Hematopoietic multipotent progenitor cell treated with erythropoietin and hydrocortisone succinate and interleukin-3 and kit ligand, for 4 days (in vitro differentiated cells): Measurements from ENCODE around the gene PRRC2C.
"Not testable (repeated sequence)": the region's sequence is repeated elsewhere in the genome, so short reads cannot be mapped to it uniquely, and the experiment has no call there.

Source experiments
- DNase-seq: peaks from one replicate; pipeline ENCODE4 v3.0.0-alpha.2; 2015

The PRRC2C gene

DNA sequence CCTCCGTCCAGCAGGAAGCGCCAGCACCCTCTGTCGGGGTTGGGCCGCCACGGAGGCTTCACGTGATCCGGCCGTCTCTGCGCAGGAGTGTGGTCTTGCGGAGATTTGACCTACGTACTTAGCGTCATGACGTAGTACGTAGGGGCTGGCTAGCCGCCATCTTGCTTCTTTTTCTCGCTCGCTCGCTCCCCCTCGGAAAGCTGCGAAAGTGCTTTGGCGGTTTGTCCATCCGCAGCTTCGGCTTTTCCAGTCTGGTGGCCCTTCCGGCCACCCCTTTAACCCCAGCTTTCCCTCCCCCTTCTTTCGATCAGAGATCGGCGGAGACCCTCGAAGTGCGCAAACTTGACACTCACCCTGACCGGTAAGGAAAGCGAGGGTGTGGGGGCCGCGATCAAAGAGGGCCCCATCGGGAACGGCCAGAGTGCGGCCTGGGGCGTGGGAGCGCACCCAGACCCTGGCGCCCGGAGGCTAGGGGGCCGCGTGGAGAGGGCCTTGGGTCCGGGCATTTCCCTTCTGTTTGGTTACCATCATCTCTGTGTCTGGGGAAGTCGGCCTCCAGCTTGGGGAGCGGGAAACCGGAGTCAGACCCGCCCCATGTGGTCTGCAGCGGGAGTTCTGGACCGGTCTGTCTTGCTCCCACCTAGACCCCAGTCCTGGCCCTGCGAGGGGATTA, at the start of gene PRRC2C:
TSS of gene PRRC2C (plus strand) at position 156 of the 673 bp plus-strand sequence. CDS start 26,559 bp downstream, outside the sequence.
- DNase-seq = peak; percentile 99

- no peak for DNase-seq
These were observed 46.9 kb upstream of the PRRC2C start for GRCh38 chr1:171438441-171438840.

DNA sequence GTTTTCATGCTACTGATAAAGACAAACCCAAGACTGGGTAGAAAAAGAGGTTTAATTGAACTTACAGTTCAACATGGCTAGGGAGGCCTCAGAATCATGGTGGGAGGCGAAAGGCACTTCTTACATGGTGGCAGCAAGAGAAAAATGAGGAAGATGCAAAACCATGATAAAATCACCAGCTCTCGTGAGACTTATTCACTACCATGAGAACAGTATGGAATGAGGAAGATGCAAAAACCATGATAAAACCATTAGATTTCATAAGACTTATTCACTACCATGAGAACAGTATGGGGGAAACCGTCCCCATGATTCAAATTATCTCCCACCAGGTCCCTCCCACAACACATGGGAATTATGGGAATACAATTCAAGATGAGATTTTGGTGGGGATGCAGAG, 45.1 kb upstream of the PRRC2C start:
- not testable (repeated sequence) for DNase-seq

GRCh38 chr1:171441278-171441895, 43.9 kb upstream of the PRRC2C start:
- not testable (repeated sequence) for DNase-seq

DNA sequence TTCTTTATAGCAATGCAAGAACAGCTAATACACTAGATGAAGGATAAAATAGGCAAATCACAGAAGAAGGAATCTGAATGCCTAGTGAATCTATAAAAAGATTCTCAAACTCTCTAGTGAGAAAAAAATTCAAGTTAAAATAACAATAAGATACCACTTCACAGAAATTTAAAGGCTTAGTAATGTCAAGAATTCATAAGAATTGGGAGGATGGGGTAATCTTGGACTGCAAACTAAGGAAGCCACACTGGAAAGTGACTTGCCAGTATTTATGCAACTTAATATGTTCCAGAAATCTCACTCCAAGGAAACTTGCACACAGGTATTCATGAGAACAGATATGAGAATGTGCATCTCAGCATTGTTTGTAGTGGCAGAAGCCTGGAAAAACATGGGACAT, 38.9 kb upstream of the PRRC2C start:
- DNase-seq = no peak

DNA sequence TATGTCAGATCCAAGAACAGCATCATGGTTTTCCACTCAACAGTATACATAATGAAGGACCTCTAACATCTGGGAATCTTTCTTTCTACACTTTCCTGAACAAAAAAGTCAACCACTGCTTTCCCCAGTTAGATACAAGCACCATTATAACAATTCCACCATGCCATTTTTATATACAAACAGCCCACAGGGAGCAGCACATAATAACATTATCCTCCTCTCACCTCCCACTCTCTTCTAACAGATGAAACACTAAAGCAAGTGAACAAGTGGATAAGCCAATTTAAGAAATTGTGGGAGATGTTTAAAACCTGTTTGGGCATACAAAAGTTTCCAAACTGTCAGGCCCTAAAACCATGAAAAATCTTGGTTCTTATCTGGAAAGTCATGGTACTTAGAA, 29.4 kb upstream of the PRRC2C start:
- DNase-seq = no peak

DNA sequence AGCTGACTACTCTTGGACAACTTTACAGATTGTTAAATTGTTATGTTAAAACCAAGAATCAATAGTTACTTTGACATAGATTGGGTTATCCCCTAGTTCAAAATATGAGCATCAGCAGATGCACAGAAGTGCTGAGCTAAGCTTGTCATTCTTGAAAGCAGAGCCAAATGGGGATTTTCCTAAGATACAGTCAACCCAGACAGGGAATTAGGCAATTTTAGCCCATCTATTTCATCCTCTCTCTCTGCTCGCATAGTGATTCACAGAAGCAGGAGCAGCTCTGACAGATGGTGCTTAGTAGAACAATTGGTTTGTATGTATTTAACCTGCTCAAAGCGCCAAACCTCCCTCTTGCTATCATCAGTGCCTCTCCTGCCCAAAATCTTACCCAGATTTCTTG, 27.9 kb upstream of the PRRC2C start:
- DNase-seq = no peak

GRCh38 chr1:171460018-171460620, 25.2 kb upstream of the PRRC2C start:
- DNase-seq = no peak

GRCh38 chr1:171467626-171468025, 17.7 kb upstream of the PRRC2C start:
- DNase-seq = no peak

DNA sequence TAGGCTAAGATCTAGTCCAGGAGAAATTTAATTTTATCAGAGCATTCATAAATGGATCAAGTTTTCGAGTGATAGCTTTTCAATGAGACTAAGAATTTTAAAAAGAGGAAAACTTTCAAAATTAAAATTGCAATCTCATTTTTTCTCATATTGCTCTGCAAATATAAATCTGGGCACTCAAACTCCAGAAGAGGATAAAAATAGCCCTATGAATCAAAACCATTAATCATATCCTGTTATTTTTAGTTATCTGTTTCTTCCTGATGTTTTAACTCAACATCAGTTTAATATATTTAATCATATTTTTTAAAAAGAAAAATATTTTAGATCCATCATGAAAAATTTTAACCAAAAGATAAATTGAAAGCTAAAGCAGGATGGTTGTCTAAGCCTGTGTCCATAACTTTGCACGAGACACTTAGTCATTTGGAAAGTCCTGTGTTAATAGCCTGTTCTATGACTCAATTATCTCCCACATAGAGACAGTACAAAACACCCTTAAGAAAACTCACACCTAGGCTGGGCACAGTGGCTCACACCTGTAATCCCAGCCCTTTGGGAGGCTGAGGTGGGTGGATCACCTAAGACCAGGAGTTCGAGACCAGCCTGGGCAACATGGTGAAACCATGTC, 17.1 kb upstream of the PRRC2C start:
- no peak for DNase-seq

DNA sequence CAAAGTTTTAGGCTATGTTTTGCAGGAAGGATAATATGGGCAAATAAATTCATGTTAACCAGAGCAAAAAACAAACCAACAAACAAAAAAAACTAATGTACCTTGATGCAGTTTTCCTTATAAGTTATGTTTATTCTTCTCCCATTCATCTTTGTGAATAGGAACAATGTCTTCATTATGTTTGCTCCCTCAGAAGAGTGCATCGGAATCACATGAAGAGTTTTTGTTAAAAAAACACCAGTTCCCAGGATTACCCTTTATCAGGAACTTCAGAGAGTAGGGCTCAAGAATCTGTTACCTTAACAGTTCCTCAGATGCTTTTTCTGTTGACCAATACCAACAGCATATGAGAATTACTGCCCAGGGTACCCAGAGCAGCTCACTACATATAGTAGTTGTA, 14.6 kb upstream of the PRRC2C start:
- no peak for DNase-seq

DNA sequence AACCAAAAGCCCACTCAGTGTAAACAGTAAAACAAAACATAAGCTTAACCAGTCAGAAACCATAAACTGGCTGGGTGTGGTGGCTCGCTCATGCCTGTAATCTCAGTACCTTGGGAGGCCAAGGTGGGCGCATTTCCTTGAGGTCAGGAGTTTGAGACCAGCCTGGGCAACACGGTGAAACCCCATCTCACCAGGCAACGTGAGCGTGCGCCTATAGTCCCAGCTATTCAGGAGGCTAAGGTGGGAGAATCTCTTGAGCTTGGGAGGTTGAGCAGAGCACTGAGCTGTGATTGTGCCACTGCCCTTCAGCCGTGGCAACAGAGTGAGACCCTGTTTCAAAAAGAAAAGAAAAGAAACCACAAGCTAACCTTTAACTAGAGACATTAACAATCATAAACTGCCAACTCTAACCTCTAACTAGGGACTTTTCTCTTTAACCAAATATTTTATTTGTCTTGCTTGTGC, 13.1 kb upstream of the PRRC2C start:
- DNase-seq = no peak

DNA sequence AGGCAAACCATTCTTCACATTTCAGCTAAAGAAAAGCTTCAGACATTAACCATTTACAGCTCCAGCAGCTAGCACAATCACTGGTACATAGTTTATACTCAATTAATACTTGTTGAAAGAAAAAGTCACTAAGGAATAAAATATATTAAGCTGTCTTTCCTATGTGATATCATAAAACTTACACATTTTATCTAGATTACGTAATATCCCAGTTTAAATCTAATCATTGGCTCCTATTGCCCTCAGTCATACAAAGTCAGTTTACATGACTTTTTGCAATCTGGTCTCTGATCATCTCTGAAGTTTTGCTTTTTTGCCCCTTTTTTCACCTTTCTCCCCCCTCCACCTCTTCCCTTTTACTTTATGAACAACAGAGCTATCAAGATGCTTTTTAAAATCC, 8.5 kb upstream of the PRRC2C start:
- no peak for DNase-seq

GRCh38 chr1:171477804-171478203, 7.5 kb upstream of the PRRC2C start:
- no peak for DNase-seq

DNA sequence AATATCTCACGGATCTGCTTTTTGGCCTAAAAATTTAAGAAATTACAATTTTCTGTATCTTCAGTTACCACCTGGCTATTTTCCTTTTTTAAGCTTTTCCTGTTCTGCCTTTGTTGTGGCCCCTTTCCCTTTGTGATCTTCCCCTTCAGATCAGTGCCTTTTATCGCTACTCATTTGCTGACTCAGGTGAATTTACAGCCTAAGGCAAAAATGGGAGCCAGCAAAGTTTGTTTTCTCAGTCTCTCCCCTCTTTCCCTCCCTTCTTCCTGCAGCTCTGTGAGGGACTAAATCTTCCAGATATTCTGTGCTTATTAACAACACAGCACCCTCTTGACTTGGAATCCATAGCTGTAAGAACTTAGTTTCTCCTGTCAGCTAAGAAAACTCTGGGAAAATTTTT, 5.3 kb upstream of the PRRC2C start:
- DNase-seq = no peak

- no peak for DNase-seq
These were observed 463 bp upstream of the PRRC2C start for GRCh38 chr1:171484760-171485374.

GRCh38 chr1:171486048-171486519, 754 bp downstream of the PRRC2C start:
- peak; percentile 85 for DNase-seq

- no peak for DNase-seq
These were observed 1.7 kb downstream of the PRRC2C start for GRCh38 chr1:171487038-171487437.

- peak; percentile 15 for DNase-seq
These were observed 3.0 kb downstream of the PRRC2C start for GRCh38 chr1:171488190-171488929.

DNA sequence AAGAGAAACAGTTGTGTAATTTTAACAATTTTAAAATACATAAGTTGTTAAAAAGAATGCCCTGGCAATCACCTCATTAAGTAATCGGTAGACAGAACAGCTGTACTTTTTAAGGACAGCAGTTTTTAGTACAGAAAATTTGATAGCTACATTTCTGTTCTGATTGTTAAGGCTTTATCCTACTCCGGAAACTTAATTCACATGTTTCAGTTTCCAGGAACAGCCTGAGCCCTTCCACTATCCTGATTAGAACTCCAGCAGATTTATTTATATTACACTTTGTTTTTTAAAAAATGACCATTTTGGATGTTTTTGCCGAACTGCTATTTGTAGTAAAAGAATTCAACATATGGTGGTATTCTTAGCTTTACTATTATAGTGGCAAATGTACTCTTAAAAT, 8.7 kb downstream of the PRRC2C start:
- DNase-seq = no peak

DNA sequence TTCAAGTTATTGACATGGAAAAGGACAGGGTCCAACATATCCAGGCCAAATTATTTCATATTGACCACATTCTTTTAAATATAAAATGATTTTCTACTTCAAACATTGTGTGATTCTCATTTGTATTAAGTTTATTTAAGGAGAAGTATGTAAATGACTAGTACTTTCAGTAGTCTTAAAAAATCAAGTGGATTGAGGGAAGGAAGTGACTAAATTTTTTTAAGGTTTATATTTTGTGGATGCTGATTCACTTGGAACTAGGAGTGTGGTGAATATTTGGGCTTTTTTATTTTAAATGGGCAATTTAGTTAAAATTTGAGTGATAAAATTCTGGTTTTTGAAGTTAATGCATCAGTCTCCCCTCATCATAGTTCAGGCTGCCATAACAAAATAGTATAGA, 10.1 kb downstream of the PRRC2C start:
- DNase-seq = no peak

DNA sequence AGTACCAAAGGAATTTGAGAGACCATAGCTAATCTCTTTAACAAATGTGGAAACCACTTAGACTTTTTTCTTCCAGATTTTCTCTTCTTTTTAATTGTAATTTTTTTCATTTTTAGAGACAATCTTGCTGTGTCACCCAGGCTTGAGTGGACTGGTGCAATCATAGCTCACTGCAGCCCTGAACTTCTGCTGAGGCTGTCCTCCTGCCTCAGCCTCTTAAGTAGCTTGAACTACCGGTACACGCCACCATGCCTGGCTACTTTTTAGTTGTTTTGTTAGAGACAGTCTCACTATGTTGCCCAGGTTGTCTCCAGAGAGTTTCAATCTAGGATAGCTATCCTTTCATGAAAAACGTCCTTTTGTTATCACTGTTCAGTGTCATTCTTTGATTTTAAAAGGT, 15.0 kb downstream of the PRRC2C start:
- no peak for DNase-seq

GRCh38 chr1:171500803-171501202, 15.5 kb downstream of the PRRC2C start:
- DNase-seq = no peak
